Activated T-cell treated with anti-CD3 and anti-CD28 coated beads for 24 hours (primary cell): ENCODE results near the gene SPRED1.

Experiments
- DNase-seq: peaks from one replicate; pipeline ENCODE4 v3.0.0-alpha.2; 2020; ENCODE audit warnings: low read depth

The SPRED1 gene

DNA sequence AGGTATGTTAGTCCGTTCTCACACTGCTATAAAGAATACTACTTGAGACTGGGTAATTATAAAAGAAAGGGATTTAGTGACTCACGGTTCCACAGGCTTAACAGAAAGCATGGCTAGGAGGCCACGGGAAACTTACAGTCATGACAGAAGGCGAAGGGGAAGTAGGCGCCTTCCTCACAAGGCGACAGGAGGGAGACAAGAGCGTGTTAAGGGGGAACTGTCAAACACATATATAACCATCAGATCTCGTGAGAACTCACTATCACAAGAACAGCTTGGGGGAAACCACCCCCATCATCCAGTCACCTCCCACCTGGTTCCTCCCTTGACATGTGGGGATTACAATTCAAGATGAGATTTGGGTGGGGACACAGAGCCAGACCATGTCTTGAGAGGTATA is 30.4 kb downstream of the SPRED1 start:
- DNase-seq: no peak

DNA sequence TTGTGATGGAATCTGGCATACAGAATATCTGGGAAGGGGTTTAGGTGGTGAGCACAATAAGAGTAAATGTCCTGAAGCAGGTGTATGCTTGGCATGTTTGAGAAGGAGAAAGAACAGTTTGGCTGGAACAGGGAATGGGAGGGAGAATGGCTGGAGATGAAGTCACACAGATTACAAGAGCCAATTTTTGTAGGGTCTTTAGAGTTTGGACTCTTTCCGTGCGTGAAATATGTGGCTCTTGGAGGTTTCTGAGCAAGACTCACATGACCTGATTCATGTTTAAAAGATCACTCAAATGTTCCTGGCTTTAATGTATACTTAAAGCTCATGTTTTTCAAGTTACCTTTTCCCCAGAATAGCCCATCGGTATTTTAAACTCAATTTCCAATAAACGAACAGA is 32.8 kb downstream of the SPRED1 start:
- no peak for DNase-seq

DNA sequence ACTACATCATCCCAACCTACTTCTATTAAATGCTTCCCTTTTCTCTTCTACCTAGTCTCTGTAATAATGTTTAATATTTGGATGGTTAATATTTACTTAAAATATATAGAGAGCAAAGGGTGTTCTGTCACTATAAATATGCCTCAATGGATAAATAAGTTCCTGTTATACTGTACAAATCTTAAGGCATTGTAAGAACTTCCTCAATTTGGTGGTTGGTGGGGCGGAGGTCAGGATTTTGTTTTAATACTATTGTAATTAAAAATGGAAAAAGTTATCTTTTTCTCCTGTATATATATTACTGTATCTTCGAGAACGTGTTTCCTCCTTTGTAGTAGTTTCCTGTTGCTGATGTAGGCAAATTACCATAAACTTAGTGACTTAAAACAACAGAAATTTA is 41.5 kb downstream of the SPRED1 start:
- DNase-seq: no peak

DNA sequence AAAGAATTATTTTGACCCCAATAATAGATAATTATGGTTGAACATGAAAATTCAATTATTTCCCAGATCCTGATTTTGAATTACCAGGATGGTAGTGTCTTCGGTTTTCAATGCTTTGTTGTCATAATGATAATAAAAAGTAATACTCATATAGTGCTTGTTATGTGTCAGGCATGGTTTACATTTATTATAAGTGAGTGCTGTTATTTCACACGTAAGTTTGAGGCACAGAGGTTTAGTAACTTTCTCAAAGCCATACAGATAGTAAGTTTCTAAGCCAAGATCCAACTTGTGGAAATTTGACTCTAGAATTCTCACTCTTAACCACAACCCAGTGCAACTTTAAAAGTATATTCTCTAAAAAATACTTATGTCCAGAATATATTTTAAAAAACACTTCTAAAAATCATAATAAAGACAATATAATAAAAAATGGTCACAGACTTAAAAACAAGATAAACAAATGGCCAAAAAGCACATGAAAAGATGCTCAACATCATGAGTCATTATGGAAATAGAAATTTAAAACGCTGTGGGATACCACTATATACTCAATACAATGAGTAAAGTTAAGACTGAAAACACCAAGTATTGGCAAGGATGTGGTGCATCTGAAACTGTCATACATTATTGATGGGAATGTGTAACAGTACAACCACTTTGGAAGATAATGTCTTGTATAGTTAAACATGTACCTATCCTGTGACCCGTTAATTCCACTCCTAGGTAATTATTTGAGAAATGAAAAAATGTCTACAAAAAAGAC is 45.2 kb downstream of the SPRED1 start:
- no peak for DNase-seq

DNA sequence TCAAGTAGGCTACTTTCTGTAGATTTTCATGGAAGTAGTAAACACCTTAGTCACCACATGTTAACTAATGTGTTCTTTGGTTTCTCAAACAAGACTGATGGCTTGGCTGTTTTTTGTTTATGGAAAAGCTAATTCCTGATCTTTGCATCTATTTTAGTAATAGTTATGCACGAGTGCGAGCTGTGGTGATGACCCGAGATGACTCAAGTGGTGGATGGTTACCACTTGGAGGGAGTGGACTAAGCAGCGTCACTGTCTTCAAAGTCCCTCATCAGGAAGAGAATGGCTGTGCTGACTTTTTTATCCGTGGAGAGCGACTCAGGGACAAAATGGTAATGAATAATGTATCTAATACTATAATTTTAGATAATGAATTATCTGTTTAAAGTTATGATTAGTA is 46.6 kb downstream of the SPRED1 start:
- no peak for DNase-seq

DNA sequence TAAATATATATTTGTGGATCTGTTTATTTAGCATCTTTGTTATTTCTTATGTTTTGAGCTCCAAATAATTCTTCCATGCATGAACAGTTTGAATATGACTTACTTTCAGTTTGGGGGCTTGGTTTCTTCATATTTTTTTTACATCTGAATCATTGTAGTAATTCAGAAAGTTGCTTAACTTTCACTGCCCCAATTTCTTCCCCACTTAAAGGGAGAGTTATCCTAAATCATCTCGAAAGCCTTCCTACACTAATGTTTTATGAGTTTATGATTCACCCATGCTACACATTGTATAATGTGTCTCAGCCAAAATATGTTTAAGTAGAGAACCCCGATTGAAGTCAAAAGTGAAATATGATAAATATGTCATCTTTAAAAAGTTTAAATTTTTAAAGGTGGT is 47.8 kb downstream of the SPRED1 start:
- no peak for DNase-seq

DNA sequence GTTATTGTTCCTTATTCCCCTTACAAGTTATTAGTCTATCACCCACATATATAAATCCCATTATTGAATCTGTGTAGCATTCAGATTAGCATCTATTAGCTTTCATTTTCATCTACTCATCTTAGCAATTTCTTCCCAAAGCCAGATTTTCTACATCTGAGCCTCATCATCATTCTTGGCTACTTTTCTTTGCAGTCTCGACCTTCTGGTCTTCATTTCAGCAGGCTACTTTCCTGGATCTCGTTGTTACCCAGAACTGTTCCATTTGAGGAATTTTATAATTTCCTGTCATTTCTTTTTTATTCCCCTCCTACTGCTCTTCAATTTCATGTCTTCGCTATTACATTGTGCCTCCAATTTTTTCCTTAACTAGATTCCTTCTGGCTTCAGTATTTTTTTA is 51.8 kb downstream of the SPRED1 start:
- DNase-seq: no peak

DNA sequence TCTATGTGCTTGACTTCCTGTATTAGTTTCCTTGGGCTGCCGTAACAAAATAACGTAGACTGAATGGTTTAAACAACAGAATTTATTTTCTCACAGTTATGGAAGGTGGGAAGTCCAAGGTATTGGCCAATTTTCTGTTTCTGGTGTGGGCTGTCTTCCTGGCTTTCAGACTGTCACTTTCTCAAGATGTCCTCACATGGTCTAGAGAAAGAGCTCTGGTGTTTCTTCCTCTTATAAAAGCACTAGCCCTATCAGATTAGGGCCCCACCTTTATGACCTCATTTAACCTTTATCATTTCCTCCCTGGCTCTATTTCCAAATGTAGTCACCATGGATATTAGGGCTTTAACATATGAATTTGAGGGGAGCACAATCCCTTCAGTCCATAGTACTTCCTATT is 54.6 kb downstream of the SPRED1 start:
- DNase-seq: no peak

DNA sequence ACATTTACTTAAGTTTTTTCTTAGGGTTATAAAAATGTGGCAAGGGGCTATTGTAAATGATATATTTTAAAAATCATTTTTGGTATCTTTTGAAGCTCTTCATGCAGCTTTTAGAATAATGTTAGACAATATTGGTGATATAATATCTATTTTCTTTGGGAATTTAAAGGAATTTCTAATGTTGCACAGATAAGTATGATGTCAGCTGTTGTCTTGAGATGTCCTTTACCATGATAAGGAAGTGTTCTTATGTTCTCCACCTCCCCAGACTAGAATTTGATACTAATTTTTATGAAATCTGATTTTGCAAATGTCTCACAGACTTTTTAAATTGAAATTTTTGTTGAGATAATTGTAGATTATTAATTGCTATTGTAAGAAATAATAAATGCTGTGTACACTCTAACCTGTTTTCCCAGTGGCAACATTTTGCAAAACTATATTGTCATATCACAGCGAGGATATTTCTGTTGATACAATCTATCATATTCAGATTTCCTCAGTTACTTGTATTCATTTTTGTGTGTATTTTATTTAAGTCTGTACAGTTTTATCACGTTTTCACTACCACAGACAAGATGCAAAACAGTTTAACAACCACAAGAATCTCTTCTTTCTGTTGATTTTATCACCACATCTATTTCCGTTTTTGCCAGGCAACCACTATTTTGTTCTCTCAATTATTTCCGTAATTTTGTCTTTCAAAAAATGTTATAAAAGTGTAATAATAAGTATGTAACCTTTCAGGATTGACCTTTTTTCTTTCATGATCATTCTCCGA is 55.4 kb downstream of the SPRED1 start:
- DNase-seq: no peak

DNA sequence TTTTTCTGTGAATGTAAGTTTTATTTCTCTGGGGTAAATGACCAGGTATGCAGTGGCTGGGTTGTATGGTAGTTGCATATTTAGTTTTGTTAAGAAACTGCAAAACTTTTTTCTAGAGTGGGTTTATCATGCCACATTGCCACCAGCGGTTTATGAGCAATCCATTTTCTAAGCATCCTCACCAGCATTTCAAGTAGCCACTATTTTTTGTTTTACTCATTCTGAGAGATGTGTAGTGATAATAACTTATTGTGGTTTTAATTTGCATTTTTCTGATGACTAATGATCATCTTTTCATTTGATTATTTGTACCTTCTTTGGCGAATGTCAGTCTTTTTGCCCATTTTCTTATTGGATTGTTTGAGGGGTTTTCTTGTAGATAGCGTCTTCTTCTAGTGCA is 56.2 kb downstream of the SPRED1 start:
- DNase-seq: peak; percentile 7

DNA sequence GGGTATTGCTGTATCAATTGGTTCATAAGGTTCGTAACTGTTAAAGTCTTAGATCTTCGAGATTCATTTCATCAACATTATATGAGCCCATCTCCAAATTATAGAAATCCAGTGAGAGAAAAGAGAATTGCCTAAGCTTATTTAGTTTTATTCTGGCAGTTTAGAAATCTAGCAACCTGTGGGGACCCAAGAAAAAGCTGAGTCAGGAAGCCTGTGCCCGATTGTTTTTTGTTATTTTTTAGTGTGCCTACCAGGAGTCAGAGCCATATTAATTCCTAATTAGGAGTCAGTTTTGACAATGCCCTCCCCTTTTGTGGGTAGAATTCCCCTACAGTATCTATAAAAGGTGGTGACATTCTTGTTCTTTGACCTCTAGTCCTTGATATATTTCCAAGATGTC is 59.6 kb downstream of the SPRED1 start:
- DNase-seq: no peak

DNA sequence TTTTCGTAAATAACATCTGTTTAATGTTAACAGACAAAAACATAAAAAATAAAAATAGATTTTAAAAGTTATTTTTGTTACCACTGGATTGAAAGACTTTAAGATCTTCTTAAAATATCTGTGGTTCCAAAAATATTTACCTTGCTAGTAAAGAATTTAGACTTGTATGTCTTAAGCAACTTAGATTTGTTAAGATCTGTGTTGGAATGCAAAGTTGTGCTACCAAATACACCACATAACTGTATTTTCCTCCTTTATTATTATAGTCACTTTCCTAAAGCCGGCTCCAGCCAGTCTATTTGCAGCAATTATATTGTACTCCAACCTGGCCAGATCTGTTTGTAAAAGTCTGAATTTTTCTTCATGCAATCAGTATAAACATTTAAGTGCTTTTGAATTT is 63.7 kb downstream of the SPRED1 start:
- no peak for DNase-seq

DNA sequence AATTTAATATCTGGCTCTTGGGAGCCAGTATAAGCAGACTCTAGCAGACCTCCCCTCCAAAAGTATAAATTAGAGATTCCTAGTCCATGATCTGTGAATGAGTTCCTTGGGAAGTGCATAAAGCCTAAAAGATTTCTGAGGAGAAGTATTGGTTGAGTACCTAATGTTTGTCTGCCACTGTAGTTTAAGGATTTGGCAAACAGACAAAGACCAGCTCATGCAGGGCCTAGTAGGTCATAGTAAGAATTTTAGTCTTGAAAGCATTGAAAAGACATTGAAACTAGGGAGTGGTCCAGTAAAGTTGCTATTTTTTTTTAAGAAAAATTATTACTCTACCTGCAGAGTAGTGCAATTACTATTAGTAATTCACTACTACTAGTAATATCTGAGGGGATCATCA is 67.5 kb downstream of the SPRED1 start:
- no peak for DNase-seq

DNA sequence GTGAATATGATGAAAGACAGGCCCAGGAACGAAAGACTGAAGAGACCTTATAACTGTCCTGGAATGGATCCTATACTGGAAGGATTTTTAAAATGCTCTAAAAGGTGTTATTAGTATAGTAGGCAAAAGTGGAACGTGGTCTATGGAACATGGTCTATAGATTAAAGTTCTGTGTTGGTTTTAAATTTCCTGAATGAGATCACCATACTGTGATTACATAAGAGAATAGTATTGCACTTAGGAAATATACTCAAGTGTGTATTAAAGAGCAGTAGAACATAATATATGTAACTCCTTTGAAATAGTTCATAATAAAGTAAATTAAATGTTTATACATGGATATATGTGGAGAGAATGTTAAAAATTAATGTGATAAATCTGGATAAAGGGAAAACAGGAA is 68.2 kb downstream of the SPRED1 start:
- no peak for DNase-seq

DNA sequence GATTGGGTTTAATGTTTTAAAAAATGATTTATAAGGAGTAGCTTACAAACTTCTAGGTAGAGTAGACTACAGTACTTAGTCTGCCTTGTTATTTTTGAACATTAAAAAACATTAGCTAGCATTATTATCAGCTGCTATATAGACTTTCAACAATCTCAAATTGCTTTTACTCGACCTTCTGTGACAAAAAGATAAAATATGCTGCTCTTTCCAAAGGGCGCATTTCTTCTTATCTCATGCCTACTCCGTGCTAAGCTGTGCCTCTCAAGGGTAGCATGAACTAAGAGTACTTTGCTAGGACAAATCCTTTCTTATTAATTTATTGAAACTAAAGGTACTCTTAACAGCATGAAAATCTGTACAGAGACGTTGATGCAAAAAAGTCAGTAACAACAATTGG is 71.3 kb downstream of the SPRED1 start:
- no peak for DNase-seq

DNA sequence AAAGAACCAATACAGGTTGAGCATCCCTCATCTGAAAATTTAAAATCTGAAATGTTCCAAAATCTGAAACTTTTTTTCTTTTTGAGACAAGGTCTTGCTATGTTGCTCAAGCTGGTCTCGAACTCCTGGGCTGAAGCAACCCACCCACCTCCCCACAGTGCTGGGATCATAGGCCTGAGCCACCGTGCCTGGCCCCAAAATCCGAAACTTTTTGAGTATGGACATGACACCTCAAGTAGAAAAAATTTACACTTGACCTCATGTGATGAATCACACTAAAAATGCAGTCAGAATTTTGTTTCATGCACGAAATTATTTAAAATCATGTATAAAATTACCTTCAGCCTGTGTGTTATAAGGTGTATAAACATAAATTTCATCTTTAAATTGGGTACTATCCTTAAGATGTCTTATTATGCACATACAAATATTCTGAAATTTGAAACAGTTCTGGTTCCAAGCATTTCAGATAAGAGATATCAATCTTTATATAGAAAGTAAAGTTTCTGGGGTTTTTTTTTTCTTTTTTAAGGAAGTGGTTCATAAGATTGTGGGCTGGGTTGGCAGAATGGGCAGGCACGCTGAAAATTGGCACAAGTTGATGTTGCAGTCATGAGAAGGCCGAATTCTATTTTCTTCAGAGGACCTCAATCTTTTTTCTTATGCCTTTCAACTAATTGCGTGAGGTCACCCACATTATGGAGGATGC is 72.5 kb downstream of the SPRED1 start:
- DNase-seq: no peak

DNA sequence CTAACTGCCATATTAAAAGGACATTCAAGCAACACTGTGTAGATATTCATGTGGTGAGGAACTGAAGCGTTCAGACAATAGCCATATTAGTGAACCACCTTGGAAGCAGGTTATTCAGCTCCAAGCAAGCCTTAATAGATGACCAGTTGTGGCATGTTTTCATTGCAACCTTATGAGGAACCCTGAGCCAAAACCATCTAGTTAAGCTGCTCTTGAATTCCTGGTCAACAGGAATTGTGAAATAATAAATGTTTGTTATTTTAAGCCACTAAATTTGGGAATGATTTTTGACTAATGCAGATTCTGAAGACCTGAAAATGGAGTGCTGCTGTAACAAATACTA is 73.0 kb downstream of the SPRED1 start:
- no peak for DNase-seq

DNA sequence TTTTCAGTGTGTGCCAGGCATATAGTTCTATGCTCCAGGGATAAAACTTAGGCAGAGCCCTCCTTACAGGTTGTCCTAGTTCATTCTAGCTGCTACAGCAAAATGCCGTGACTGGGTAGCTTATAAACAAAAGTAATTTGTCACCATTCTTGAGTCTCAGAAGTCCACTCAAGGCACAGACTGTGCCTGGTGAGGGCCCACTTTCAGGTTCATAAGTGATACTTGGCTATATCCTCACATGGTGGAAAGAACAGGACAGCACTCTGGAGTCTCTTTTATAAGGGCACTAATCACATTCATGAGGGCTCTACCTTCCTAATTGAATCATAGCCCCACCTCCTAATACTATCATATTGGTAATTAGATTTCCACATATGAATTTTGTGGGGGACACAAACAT is 80.1 kb downstream of the SPRED1 start:
- DNase-seq: no peak

DNA sequence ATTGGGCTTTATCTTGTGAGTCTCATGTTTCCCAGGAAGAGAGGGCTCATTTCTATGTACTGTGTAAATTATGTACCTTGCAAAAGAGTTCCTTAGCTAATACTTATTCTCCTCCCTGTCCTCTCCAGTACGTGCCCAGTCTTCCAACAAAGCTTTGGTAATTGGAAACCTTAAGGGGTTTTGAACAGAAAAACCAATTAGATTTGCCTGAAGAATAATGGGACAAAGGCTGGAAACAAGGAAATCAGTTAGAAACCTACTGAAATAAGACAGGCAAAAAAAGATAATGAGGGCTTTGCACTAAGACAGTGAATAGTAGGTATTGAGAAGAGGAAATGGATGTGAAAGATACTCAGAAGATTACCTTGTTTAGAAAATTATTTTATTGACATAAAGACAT is 82.5 kb downstream of the SPRED1 start:
- no peak for DNase-seq

DNA sequence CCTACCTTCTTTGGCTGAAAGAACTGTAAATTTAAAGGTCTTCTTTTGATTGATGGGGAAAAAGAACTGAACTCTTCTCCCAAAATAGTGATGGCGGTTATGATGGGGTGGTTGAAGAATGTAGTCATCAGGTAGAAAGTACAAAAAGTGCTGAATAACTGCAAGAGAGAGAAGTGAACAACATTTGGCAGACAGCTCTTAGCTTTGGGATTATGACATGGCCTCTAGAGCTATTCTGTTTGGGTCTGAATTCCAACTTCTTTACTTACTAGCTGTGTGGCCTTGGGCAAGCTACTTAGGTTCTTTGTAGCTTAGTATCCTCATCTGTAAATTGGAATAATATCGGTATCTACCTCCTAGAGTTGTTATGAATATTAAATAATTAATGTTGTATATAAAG is 91.7 kb downstream of the SPRED1 start:
- DNase-seq: no peak

DNA sequence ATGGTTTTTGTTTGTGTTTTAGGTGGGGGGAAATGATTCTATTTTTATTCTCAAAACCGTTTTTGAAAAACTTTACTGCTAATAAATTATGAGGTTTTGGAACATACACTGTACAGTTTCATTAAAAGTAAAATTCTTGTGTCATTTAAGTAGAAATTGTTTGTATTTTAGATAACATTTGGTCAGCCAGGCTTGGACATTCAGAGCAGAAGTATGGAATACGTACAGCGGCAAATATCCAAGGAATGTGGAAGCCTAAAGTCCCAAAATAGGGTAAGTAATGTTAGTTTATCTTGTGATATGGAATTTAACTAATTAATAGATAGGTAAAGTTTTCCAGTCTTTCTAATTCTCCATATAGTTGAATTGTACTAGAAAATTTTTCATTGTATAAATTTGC is 96.6 kb downstream of the SPRED1 start:
- no peak for DNase-seq

DNA sequence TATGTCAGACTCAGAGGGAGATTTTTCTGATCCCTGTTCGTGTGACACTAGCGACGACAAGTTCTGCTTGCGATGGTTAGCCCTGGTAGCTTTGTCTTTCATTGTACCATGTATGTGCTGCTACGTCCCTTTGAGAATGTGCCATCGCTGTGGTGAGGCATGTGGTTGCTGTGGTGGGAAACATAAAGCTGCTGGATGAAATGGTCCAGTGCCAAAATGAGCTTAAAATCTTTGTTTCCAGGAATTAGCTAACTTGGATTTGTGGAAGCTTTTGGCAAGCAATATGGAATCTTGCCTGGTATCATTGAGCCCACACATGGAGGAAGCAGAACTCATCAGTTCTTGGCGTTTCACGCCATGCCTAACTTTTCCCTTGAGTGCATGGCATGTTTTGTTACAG is 98.8 kb downstream of the SPRED1 start:
- no peak for DNase-seq

DNA sequence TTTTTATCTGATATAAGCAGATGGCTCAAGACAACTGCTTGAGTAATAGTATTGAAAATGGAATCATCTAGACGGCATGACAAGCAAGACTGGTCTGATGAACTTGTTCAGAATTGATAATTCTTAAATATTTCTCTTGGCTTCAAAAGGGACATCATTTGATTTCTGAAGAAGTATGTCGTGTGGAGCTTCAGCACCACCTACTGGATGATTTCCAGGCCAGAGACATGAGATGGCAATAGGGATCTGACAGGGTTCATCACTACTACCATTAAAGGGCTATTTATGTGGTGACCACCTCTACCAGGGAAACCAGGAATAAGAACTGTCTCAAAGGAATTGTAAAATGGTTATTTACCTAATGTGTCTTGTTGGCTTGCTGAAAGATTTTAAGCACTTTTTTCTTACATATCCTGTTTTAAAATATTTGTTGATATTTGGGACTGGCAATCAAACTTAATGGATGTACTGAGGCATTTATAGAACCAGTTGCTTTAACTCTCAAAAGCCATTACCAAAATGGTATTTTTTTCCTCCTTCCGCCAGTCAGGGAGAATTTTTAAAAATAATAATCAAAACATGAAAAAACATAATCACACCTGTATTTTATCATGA is 101.8 kb downstream of the SPRED1 start:
- DNase-seq: peak; percentile 31
